Stimulated activated CD4-positive, alpha-beta T cell treated with anti-CD3 and anti-CD28 coated beads, Interleukin-4, amount 100 ng/mL, for 24 hours (primary cell): ENCODE measurements around the gene ZNF737.
"Not testable (repeated sequence)": the region's sequence is repeated elsewhere in the genome, so short reads cannot be mapped to it uniquely, and the experiment has no call there.

Experiments used
- DNase-seq: peaks from one replicate; pipeline ENCODE4 v3.0.0-alpha.2; 2020

The ZNF737 gene

DNA sequence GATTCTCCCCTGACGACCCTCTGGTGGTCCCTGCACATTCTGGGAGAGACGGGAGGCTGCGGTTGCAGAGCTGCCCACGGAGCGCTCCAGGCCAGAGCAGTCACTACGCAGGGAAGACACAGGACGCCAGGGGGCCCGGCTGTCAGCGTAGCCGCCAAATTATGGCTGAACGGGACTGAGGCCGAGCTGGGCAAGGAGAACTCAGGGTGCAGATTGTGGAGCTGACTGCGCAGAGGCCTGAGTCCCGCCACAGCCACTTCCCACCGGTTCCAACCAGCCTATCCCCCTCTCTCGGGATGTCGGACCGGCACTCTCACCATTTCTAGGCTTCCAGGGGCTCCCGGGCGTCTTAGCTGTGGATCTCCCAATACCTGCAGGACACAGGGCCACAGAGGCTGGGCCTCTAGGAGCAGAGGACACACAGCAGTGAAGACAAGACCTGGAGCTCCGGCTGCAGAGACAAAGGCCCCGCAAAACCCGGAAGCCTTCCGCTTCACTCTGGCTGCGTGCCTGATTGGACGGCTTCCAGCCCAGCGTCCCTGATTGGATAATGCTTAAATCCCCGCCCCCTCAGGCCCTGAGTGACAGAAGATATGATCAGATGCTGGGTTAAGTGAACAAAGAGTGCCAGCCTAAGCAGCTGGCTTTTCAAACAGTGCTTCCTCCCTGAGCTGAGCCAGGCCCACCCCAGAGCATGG is at the start of gene ZNF737:
Gene ZNF737, minus strand, starts transcription at position 461 of the 698 bp plus-strand sequence. Its CDS starts 141 bp downstream, at position 320.
- DNase-seq = peak; percentile 95

- DNase-seq = not testable (repeated sequence)
These were observed 49.4 kb upstream of the ZNF737 start for GRCh38 chr19:20614971-20615370.

- DNase-seq = no peak
These were observed 47.2 kb upstream of the ZNF737 start for GRCh38 chr19:20612711-20613316.

DNA sequence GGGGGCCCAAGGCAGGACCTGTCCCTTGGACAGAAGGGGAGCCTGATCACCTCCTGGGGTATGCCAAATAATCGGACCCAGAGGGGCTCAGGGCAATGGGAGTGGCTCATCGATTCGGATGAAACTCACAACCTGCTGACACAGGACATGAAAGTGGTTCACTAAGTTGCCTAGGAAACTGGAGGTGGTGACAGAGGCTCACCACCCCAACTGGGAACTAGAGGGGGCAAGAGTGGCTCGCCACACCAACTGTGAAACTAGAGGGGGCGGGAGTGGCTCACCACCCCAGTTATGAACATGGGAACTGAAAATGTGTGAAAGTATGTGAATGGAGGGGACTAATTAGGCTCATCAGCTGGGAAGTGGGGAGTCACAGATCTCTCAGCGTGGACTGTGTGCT is 46.3 kb upstream of the ZNF737 start:
- DNase-seq = no peak

- no peak for DNase-seq
These were observed 42.4 kb upstream of the ZNF737 start for GRCh38 chr19:20607943-20608342.

GRCh38 chr19:20558571-20558970 is 7.0 kb downstream of the ZNF737 start:
- no peak for DNase-seq

DNA sequence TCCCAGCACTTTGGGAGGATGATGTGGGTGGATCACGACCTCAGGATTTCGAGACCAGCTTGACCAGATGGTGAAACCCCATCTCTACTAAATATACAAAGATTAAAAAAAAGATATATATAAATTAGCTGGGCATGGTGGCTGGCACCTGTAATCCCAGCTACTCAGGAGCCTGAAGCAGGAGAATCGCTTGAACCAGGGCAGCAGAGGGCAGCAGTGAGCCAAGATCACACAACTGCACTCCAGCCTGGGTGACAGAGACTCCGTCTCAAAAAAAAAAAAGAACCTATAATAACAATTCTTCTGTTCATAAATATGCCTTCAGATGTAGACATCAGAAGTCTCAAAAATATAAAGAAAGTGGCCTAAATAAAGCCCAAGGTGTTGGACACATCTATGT is 7.6 kb downstream of the ZNF737 start:
- DNase-seq = no peak

DNA sequence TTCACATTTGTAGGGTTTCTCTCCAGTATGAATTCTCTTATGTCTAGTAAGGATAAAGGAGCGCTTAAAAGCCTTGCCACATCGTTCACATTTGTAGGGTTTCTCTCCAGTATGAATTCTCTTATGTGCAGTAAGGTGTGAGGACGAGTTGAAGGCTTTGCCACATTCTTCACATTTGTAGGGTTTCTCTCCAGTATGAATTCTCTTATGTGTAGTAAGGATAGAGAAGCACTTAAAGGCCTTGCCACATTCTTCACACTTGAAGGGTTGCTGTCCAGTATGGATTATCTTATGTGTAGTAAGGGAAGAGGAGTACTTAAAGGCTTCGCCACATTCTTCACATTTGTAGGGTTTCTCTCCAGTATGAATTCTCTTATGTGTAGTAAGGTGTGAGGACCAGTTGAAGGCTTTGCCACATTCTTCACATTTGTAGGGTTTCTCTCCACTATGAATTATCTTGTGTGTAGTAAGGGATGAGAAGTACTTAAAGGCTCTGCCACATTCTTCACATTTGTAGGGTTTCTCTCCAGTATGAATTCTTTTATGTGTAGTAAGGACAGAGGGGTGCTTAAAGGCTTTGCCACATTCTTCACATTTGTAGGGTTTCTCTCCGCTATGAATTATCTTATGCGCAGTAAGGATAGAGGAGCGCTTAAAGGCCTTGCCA is 20.8 kb downstream of the ZNF737 start:
- DNase-seq = not testable (repeated sequence)

DNA sequence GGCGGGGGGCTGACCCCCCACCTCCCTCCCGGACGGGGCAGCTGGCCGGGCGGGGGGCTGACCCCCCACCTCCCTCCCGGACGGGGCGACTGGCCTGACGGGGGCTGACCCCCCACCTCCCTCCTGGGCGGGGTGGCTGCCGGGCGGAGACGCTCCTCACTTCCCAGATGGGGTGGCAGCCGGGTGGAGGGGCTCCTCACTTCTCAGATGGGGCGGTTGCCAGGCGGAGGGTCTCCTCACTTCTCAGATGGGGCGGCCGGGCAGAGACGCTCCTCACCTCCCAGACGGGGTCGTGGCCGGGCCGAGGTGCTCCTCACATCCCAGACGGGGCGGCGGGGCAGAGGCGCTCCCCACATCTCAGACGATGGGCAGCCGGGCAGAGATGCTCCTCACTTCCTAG is 35.3 kb downstream of the ZNF737 start:
- not testable (repeated sequence) for DNase-seq

DNA sequence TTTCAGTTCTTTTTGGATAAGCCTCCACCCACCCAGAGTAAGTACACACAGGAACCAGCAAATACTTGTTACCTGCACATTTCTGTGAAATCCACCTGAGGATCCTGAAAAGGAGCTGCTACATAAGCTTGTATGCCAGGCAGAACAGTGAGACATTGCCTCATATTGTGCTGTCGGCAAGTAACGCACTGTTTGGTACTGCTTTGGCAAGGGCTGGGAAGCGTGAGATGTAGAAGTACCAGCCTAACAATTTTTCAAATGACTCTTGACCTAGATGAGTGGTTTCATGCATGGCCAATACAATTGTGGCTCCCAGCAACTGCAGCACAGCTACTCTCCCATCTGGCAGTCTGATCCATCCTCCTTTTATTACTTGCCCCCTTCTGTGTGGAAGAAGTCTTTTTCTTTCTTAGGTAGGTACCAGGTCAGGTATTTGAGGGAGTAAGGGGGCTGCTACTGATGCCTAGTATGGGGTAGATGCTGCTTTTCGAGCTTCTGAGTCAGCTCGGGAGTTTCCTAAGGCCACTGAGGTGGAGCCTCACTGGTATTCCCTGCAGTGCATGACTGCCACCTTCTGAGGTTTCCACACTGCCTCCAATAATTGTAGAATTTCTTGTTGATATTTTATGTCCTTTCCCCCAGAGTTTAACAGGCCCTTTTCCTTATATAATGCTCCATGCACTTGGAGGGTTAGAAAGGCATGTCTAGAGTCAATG is 52.2 kb downstream of the ZNF737 start:
- DNase-seq = no peak

DNA sequence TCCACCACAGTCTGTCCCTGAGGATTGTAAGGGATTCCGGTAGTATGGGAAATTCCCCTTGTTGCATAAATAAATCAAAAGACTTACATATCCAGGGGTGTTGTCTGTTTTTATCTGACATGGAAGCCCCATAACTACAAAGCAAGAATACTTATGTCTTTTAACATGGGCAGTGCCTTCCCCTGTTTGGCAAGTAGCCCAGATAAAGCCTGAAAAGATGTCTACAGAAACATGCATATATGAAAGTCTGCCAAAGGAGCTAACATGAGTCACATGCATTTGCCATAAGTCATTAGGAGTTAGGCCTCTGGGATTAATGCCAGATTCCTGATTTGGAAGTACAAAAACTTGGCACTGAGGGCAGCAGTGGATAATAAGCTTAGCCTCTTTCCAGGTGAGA is 62.1 kb downstream of the ZNF737 start:
- DNase-seq = no peak
